Measurements from ENCODE around the gene C1R.
"Not testable (repeated sequence)": the region's sequence is repeated elsewhere in the genome, so short reads cannot be mapped to it uniquely, and the experiment has no call there.

Gene C1R

GRCh38 chr12:7065073-7065623, 27.1 kb downstream of the C1R start:
- no peak for DNase-seq

GRCh38 chr12:7064516-7064915, 27.7 kb downstream of the C1R start:
- DNase-seq, result no peak

- DNase-seq, result no peak
These were observed 30.6 kb downstream of the C1R start for GRCh38 chr12:7061596-7061995.

- no peak for DNase-seq
These were observed 31.1 kb downstream of the C1R start for GRCh38 chr12:7061138-7061537.

GRCh38 chr12:7060353-7060954, 31.8 kb downstream of the C1R start, which contains the start of gene C1S:
C1S (plus strand) TSS chr12:7060718; CDS start chr12:7061913, 1,195 bp downstream.
- DNase-seq, result no peak

DNA sequence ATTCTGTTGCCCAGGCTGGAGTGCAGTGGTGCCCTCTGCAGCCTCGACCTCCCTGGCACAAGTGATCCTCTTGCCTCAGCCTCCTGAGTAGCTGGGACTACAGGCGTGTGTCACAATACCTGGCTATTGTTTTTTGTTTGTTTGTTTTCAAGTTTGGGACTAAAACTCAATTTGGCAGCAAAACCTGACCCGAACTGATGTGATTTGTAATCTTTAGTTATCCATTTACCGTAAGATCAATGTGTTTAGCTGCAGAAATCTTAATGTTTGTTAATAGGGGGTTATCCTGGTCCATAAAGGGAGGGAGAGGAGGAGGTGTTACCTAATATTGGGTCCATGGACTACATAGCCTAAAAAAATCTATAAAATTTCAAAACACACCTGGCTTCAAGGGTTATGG, 32.5 kb downstream of the C1R start:
- DNase-seq, result no peak

DNA sequence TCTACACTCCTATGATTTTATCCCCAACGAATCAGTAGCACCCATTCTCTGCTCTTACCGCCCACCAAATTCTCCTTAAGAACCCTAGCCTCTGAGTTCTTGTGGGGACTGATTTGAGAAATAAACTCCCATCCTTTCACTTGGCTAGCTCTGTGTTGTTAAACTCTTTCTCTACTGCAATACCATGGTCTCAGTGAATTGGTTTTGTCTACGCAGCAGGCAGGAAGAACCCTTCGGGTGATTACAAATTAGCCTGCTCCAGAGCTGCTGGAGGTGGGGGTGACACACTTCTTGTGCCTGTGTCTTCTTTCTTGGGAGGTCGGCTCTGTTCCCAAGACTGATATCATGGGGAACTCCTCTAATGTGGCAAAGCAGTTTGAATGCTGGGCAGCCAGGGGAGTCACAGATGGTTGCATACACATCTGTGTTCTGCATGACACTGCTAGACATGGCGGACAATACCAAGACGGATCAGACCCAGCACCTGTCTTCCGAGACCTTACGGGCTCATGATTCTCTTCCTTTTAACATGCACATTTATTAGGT, 33.3 kb downstream of the C1R start:
- DNase-seq, result no peak

GRCh38 chr12:7058163-7058845, 33.9 kb downstream of the C1R start:
- DNase-seq, result no peak

DNA sequence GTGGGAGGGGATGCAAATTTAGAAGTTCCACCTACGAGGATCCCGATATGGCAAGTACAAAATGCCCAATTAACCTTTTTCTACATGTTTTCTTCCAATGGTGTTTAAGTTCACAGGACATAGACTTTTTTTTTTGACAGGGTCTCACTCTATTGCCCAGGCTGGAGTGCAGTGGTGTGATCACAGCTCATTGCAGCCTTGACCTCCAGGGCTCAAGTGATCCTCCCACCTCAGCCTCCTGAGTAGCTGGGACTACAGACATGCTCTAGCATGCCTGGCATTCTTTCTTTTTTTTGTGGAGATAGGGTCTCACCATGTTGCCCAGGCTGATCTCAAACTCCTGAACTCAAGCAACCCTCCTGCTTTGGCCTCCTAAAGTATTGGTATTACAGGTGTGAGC, 36.5 kb downstream of the C1R start:
- not testable (repeated sequence) for DNase-seq

GRCh38 chr12:7054925-7055324, 37.3 kb downstream of the C1R start:
- no peak for DNase-seq

DNA sequence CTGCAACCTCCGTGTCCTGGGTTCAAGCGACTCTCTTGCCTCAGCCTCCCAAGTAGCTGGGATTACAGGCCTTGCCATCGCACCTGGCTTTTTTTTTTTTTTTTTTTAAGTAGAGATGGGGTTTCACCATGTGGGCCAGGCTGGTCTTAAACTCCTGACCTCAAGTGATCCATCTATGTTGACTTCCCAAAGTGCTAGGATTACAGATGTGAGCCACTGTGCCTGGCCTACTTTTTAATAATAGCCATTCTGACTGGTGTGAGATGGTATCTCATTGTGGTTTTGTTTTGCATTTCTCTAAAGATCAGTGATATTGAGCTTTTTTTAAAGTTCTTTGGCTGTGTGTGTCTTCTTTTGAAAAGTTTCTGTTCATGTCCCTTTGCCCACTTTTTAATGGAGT, 42.3 kb downstream of the C1R start:
- not testable (repeated sequence) for DNase-seq

DNA sequence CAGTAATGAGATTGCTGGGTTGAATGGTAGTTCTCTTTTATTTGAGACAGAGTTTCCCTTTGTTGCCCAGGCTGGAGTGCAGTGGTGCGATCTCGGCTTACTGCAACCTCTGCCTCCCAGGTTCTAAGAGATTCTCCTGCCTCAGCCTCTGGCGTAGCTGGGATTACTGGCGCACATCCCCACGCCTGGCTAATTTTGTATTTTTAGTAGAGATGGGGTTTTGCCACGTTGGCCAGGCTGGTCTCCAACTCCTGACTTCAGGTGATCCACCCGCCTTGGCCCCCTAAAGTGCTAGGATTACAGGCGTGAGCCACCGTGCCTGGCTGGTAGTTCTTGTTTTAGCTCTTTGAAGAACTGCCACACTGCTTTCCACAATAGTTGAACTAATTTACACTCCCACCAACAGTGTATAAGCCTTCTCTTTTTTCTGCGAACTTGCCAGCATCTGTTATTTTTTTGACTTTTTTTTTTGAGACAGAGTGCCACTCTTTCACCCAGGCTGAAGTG, 42.7 kb downstream of the C1R start:
- not testable (repeated sequence) for DNase-seq

GRCh38 chr12:7047306-7047705, 44.9 kb downstream of the C1R start:
- no peak for DNase-seq

DNA sequence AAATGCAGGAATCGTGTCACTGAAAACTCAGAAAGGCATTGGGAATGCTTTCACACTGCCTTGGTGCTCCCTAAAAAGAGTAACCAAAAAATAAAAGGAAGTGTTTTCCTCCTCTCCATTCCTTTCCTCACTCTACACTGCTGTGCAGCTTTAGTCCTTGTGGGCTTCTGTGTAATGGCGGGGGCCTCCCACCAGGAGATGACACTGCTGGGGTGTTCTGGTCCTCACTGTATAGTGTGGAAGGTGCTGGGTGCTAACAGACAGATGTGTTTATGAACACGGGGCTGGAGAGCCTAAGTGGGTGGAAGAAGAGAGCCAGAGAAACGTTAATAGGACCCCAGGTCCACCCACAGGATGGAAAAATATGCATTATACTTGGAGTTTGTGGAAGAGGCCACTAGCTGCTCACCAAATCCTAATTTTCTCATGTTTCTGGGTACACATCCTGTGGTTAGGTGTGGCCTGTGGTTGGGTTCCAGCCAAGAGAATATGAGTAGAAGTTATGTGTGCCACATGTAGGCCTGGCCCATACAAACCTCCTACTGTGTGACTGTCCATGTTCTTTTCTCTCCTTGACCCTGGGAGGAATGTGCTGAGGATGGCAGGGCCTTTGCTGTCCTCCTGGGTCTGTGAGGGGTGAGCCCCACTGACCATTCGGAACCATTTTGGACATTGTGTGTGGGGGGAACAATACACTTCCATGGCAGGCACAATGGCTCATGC, 45.7 kb downstream of the C1R start:
- DNase-seq, result no peak

GRCh38 chr12:7045913-7046312, 46.3 kb downstream of the C1R start:
- no peak for DNase-seq

DNA sequence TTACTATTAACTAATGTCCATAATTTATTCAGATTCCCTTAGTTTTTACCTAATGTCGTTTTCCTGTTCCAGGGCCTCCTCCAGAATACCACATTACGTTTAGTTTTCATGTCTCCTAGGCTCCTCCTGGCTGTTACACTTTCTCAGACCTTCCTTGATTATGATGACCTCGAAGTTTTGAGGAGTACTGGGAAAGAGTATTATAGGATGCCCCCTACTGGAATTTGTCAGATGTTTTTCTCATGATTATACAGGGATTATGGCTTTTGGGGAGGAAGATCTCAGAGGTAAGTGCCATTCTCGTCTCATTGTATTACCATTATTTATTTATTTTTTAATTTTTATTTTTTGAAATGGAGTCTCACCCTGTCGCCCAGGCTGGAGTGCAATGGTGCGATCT, 49.4 kb downstream of the C1R start:
- DNase-seq, result peak; percentile 40

DNA sequence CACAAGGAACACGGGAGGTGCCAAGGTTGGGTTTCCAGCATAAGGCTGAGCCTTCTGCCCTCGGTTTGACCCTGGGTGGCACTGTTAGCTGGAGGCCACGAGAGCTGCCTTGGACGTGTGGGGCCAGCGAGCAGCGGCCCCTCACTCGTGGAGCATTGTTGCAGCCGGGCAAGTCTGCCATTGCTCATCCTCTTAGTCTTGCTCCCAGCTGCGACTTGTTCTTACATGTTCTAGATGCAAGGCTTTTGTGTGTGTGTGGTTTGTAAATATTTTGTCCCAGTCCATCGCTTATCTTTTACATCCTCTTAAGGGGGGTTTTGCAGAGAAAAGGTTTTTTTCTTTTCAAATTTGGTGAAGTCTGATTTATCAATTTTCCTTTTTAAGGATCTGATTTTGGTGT, 52.8 kb downstream of the C1R start:
- no peak for DNase-seq

DNA sequence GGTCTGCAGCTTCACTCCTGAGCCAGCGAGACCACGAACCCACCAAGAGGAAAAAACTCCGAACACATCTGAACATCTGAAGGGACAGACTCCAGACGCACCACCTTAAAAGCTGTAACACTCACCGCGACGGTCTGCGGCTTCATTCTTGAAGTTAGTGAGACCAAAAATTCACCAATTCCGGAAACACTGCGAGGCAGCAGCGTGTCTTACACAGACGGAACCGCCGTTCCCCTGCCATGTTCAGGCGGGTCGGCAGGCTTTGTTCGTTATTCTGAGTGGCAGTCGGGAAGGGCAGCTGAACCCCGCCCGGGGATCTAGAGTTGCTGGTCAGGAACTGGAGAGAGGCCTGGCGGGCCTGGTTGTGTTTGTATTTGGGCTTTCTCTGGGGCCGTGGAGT, 53.7 kb downstream of the C1R start:
- DNase-seq, result no peak

DNA sequence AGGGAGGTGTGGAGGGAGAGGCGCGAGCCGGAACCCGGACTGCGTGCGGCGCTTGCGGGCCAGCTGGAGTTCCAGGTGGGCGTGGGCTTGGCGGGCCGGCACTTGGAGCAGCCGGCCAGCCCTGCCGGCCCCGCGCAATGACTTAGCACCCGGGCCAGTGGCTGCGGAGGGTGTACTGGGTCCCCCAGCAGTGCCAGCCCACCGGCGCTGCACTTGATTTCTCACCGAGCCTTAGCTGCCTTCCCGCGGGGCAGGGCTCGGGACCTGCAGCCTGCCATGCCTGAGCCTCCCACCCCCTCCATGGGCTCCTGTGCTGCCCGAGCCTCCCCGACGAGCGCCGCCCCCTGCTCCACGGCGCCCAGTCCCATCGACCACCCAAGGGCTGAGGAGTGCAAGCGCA, 54.8 kb downstream of the C1R start:
- DNase-seq, result not testable (repeated sequence)

- DNase-seq, result no peak
These were observed 56.8 kb downstream of the C1R start for GRCh38 chr12:7035463-7035862.

GRCh38 chr12:7034464-7034863, 57.8 kb downstream of the C1R start:
- no peak for DNase-seq

DNA sequence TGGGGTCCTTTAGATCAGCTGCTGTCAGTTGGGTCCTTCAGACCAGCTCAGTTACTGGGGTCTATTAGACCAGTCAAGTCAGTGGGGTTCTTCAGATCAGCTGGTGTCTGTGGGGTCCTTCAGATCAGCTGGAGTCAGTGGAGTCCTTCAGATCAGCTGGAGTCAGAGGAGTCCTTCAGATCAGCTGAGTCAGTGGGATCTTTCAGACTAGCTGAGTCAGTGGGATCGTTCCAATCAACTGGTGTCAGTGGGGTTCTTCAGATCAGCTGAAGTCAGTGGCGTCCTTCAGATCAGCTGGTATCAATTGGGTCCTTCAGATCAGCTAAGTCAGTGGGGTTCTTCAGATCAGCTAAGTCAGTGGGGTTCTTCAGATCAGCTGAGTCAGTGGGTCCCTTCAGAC, 59.3 kb downstream of the C1R start:
- no peak for DNase-seq

GRCh38 chr12:7031306-7031705, 60.9 kb downstream of the C1R start:
- DNase-seq, result no peak

Data from CD4-positive, alpha-beta T cell treated with Interleukin-17A for 1 hour (primary cell).